GM23338 (cell line): ENCODE data around the gene EXOC2. TPM values are rescaled to one million over a fixed set of nuclear protein-coding genes. Genes with fewer than 3 reads are reported as not detected.

ENCODE experiments used
- ATAC-seq: fragments of 200-7000 bp; cut with Tn5 transposase; 3 replicates; pipeline ENCODE4 v1.9.1; 2020
- DNase-seq: peaks from one replicate; pipeline ENCODE4 v3.0.0-alpha.2; 2015; ENCODE audit warnings: low spot score
- H2AFZ ChIP-seq: fragments of 200-600 bp; sonication (generic); 2 replicates; pipeline ENCODE4 v1.8.0; 2016; ENCODE audit warnings: antibody characterized with exemption, mild to moderate bottlenecking, moderate library complexity
- H3F3A ChIP-seq: fragments of 200-600 bp; sonication (generic); replicated peaks from 2 replicates; pipeline ENCODE4 v1.8.0; 2017; ENCODE audit warnings: antibody characterized with exemption, mixed run types, low read depth
- H3K27ac ChIP-seq: fragments of 200-600 bp; sonication (generic); 2 replicates; pipeline ENCODE4 v1.6.1; 2016; ENCODE audit warnings: low read depth
- H3K27me3 ChIP-seq: fragments of 200-600 bp; sonication (generic); 2 replicates; pipeline ENCODE4 v1.8.0; 2016; ENCODE audit warnings: mild to moderate bottlenecking, mixed run types, moderate library complexity; ENCODE audit not compliant: insufficient read depth
- H3K36me3 ChIP-seq: fragments of 200-600 bp; sonication (generic); 2 replicates; pipeline ENCODE4 v1.8.0; 2016; ENCODE audit warnings: mild to moderate bottlenecking; ENCODE audit not compliant: insufficient read depth
- H3K4me1 ChIP-seq: fragments of 200-600 bp; sonication (generic); 2 replicates; pipeline ENCODE4 v1.8.0; 2016; ENCODE audit warnings: mild to moderate bottlenecking, moderate library complexity; ENCODE audit not compliant: insufficient read depth
- H3K4me2 ChIP-seq: fragments of 200-600 bp; sonication (generic); 2 replicates; pipeline ENCODE4 v1.7.1; 2017; ENCODE audit warnings: mixed run types
- H3K4me3 ChIP-seq: fragments of 200-600 bp; sonication (generic); 2 replicates; pipeline ENCODE4 v1.6.1; 2016; ENCODE audit warnings: mixed run types
- H3K79me2 ChIP-seq: fragments of 200-600 bp; sonication (generic); replicated peaks from 2 replicates; pipeline ENCODE4 v1.8.0; 2017; ENCODE audit warnings: mild to moderate bottlenecking; ENCODE audit not compliant: insufficient read depth
- H3K9me2 ChIP-seq: fragments of 200-600 bp; sonication (generic); 2 replicates; pipeline ENCODE4 v1.8.0; 2017; ENCODE audit not compliant: insufficient read depth
- H4K20me1 ChIP-seq: fragments of 200-600 bp; sonication (generic); replicated peaks from 2 replicates; pipeline ENCODE4 v1.8.0; 2017; ENCODE audit warnings: mild to moderate bottlenecking; ENCODE audit not compliant: insufficient read depth
- H3K27ac Mint-ChIP-seq: 2 replicates; pipeline ENCODE4 v1.8.0; 2020; ENCODE audit warnings: inconsistent platforms, mild to moderate bottlenecking, moderate library complexity, mixed read lengths
- H3K27me3 Mint-ChIP-seq: 3 replicates; pipeline ENCODE4 v1.8.0; 2022; ENCODE audit warnings: low read depth, mild to moderate bottlenecking, moderate library complexity, mixed read lengths, inconsistent platforms; ENCODE audit not compliant: insufficient read depth, poor library complexity
- H3K36me3 Mint-ChIP-seq: 3 replicates; pipeline ENCODE4 v1.8.0; 2021; ENCODE audit warnings: low read depth, mild to moderate bottlenecking, inconsistent platforms, moderate library complexity, mixed read lengths
- H3K4me1 Mint-ChIP-seq: 3 replicates; pipeline ENCODE4 v1.8.0; 2020; ENCODE audit warnings: mild to moderate bottlenecking, inconsistent platforms, mixed read lengths
- H3K4me3 Mint-ChIP-seq: 3 replicates; pipeline ENCODE4 v1.8.0; 2021; ENCODE audit warnings: moderate library complexity, mild to moderate bottlenecking, inconsistent platforms, mixed read lengths
- H3K9me3 Mint-ChIP-seq: 3 replicates; pipeline ENCODE4 v1.8.0; 2020; ENCODE audit warnings: moderate library complexity, mild to moderate bottlenecking, inconsistent platforms, mixed read lengths
- CREB1 ChIP-seq: fragments of 250-450 bp; sonication (Bioruptor Pico); IDR thresholded peaks from 2 replicates; pipeline ENCODE4 v1.5.0; 2020; ENCODE audit warnings: low read depth, mild to moderate bottlenecking, moderate library complexity
- CTCF ChIP-seq, 2 experiments: fragments of 200-600 bp in 1 of 2; sonication (generic) in 1 of 2; conservative IDR thresholded peaks; 2 replicates each; pipeline versions ENCODE4 v1.5.1 to v1.6.1; 2016 to 2017; ENCODE audit warnings: antibody characterized with exemption in 2 of 2, low read depth in 2 of 2, mild to moderate bottlenecking in 2 of 2, moderate library complexity in 1 of 2
- ETS1 ChIP-seq: IDR thresholded peaks from 2 replicates; pipeline ENCODE4 v1.6.1; 2016; ENCODE audit warnings: antibody characterized with exemption
- EZH2 ChIP-seq: fragments of 200-600 bp; sonication (generic); IDR thresholded peaks from one replicate; pipeline ENCODE4 v1.8.0; 2017; ENCODE audit warnings: antibody characterized with exemption, mild to moderate bottlenecking, low read depth; ENCODE audit not compliant: unreplicated experiment
- EZH2phosphoT487 ChIP-seq: fragments of 200-600 bp; sonication (generic); IDR thresholded peaks from one replicate; pipeline ENCODE4 v1.8.1; 2018; ENCODE audit warnings: antibody characterized with exemption; ENCODE audit not compliant: unreplicated experiment
- JUNB ChIP-seq: IDR thresholded peaks from one replicate; pipeline ENCODE4 v1.6.1; 2016; ENCODE audit warnings: antibody characterized with exemption; ENCODE audit not compliant: unreplicated experiment
- NANOG ChIP-seq: IDR thresholded peaks from 2 replicates; pipeline ENCODE4 v1.6.1; 2016; ENCODE audit warnings: antibody characterized with exemption, borderline replicate concordance
- POLR2AphosphoS5 ChIP-seq: IDR thresholded peaks from 2 replicates; pipeline ENCODE4 v1.6.1; 2016; ENCODE audit warnings: antibody characterized with exemption, low read depth
- REST ChIP-seq: IDR thresholded peaks from one replicate; pipeline ENCODE4 v1.6.1; 2018; ENCODE audit warnings: antibody characterized with exemption; ENCODE audit not compliant: unreplicated experiment
- STAT1 ChIP-seq: IDR thresholded peaks from one replicate; pipeline ENCODE4 v1.6.1; 2016; ENCODE audit warnings: antibody characterized with exemption; ENCODE audit not compliant: unreplicated experiment
- ZNF114 ChIP-seq: fragments of 250-450 bp; sonication (Bioruptor Pico); IDR thresholded peaks from 2 replicates; pipeline ENCODE4 v1.5.0; 2020; ENCODE audit warnings: mild to moderate bottlenecking, moderate library complexity
- ZNF331 ChIP-seq: fragments of 250-450 bp; sonication (Bioruptor Pico); IDR thresholded peaks from 2 replicates; pipeline ENCODE4 v1.5.0; 2020; ENCODE audit warnings: low read depth, mild to moderate bottlenecking, moderate library complexity
- polyA plus RNA-seq: library from polyadenylated mRNA; unstranded; fragments of >200 nt; fragmentation: Nextera tagmentation; extraction: Ambion mirVana; gene quantifications from 2 replicates; pipeline ENCODE4 v1.2.1, GENCODE V29; 2016
- total RNA-seq: library from RNA; depleted of rRNA; stranded (reverse); fragments of >200 nt; shearing (Covaris generic); gene quantifications from 2 replicates; pipeline ENCODE4 v1.2.3, GENCODE V29; 2014

Gene EXOC2
- total and polyA plus RNA-seq, 2 experiments from 2014 or later, result 28.7 to 93.6 TPM

- TF ChIP-seq NANOG (no peak), CREB1 (CRISPR knock-in tag) (no peak), EZH2 (no peak), EZH2phosphoT487 (no peak), REST (no peak)
These were observed 134.0 kb downstream of the EXOC2 start (continued) for GRCh38 chr6:558959-559358.

GRCh38 chr6:558089-558488 is 134.8 kb downstream of the EXOC2 start:
- peaks cover 44% of the 10 kb centered on the region for H3K36me3 Mint-ChIP-seq
- no peaks in the 10 kb centered on the region for H3K9me3 Mint-ChIP-seq
- Histone ChIP-seq H3F3A (no peaks in the 10 kb centered on the region), H4K20me1 (no peaks in the 10 kb centered on the region), H3K4me1 (no peaks in the 10 kb centered on the region), H3K27ac (no peak overlapping the region), H2AFZ (no peak overlapping the region), H3K4me2 (no peak overlapping the region), H3K27me3 (no peaks in the 10 kb centered on the region), H3K36me3 (peaks cover 36% of the 10 kb centered on the region), H3K4me3 (no peak overlapping the region), H3K9me2 (no peaks in the 10 kb centered on the region), H3K79me2 (0 out of 2 replicates have a peak, but pooled peaks cover 6% of the 10 kb centered on the region)
- no peak overlapping the region for H3K4me3 Mint-ChIP-seq
- TF ChIP-seq EZH2phosphoT487 (no peak), JUNB (no peak), CTCF (conservative IDR thresholded peaks at IDR 0.05; ENCODE audit: low read depth in 2 of 2) (peak in 1 of 2 experiments; percentile 37; a peak in 3 of 4 replicates)
- no peaks in the 10 kb centered on the region for H3K4me1 Mint-ChIP-seq
- H3K27ac Mint-ChIP-seq, result no peak overlapping the region
- peaks cover 6% of the 10 kb centered on the region for H3K27me3 Mint-ChIP-seq
- no peak for DNase-seq
- no peak for ATAC-seq

- Histone ChIP-seq H3K27me3 (no peaks in the 10 kb centered on the region), H3K79me2 (no peaks in the 10 kb centered on the region), H3F3A (no peaks in the 10 kb centered on the region; the same call in 1 of the 2 replicates), H3K36me3 (peaks cover 36% of the 10 kb centered on the region), H3K4me3 (no peak overlapping the region), H3K9me2 (no peaks in the 10 kb centered on the region), H4K20me1 (no peaks in the 10 kb centered on the region; the same call in none of the 2 replicates), H2AFZ (no peak overlapping the region), H3K4me1 (peaks cover 17% of the 10 kb centered on the region), H3K27ac (peak overlapping the region; percentile 79), H3K4me2 (peak overlapping the region; percentile 41)
- Mint-ChIP-seq H3K4me1 (peaks cover 17% of the 10 kb centered on the region), H3K27ac (peak overlapping the region; percentile 71), H3K9me3 (no peaks in the 10 kb centered on the region), H3K27me3 (peaks cover 3% of the 10 kb centered on the region), H3K4me3 (no peak overlapping the region), H3K36me3 (peaks cover 25% of the 10 kb centered on the region)
- ATAC-seq (peak; percentile 60), DNase-seq (peak; percentile 22)
- TF ChIP-seq STAT1, result no peak
- no peak for TF ChIP-seq EZH2phosphoT487
- TF ChIP-seq ZNF331, result no peak
- no peak for TF ChIP-seq ZNF114 (CRISPR knock-in tag)
- no peak for TF ChIP-seq CTCF (conservative IDR thresholded peaks at IDR 0.05; ENCODE audit: low read depth in 2 of 2)
- TF ChIP-seq POLR2AphosphoS5, result no peak
- TF ChIP-seq ETS1, result no peak
- TF ChIP-seq CREB1 (CRISPR knock-in tag), result no peak
These were observed 141.0 kb downstream of the EXOC2 start for GRCh38 chr6:551829-552350.
